Measurements from ENCODE around the gene PROSER3. TPM values are rescaled to one million over a fixed set of nuclear protein-coding genes. Genes with fewer than 3 reads are reported as not detected.
A peak's percentile ranks its signal among the peaks of the same experiment; 100 is the strongest.

The PROSER3 gene
- total and polyA plus RNA-seq, 2 of the 13 experiments (the other 11 are each of a cell fraction or from before 2014, with no cell fraction given) = 5.1 to 5.7 TPM

GRCh38 chr19:35715981-35716800, 41.8 kb upstream of the PROSER3 start (continued):
- TF ChIP-seq THAP11 (CRISPR knock-in tag; IDR thresholded peaks at IDR 0.05) = peak; percentile 9; the same call in 1 of the 2 replicates
- peak; percentile 85 for TF ChIP-seq ERF (CRISPR knock-in tag; IDR thresholded peaks at IDR 0.05)
- TF ChIP-seq ZZZ3 (CRISPR knock-in tag; IDR thresholded peaks at IDR 0.05; ENCODE audit: borderline replicate concordance) = no peak
- TF ChIP-seq, protein P1, sequence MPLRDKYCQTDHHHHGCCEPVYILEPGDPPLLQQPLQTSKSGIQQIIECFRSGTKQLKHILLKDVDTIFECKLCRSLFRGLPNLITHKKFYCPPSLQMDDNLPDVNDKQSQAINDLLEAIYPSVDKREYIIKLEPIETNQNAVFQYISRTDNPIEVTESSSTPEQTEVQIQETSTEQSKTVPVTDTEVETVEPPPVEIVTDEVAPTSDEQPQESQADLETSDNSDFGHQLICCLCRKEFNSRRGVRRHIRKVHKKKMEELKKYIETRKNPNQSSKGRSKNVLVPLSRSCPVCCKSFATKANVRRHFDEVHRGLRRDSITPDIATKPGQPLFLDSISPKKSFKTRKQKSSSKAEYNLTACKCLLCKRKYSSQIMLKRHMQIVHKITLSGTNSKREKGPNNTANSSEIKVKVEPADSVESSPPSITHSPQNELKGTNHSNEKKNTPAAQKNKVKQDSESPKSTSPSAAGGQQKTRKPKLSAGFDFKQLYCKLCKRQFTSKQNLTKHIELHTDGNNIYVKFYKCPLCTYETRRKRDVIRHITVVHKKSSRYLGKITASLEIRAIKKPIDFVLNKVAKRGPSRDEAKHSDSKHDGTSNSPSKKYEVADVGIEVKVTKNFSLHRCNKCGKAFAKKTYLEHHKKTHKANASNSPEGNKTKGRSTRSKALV (CRISPR knock-in tag; IDR thresholded peaks at IDR 0.05) = peak; percentile 74; the same call in 1 of the 2 replicates
- 0 out of 2 replicates have a peak, but pooled peaks have one; percentile 59 for TF ChIP-seq ZNF615 (CRISPR knock-in tag; IDR thresholded peaks at IDR 0.05; ENCODE audit: borderline replicate concordance)
- no peak; the same call in 1 of the 2 replicates for TF ChIP-seq ZNF142 (CRISPR knock-in tag; IDR thresholded peaks at IDR 0.05)
- peak; percentile 11; the same call in 1 of the 2 replicates for TF ChIP-seq NAIF1 (CRISPR knock-in tag; IDR thresholded peaks at IDR 0.05; ENCODE audit: borderline replicate concordance)
- TF ChIP-seq GPN1 (CRISPR knock-in tag; IDR thresholded peaks at IDR 0.05; ENCODE audit: borderline replicate concordance) = peak; percentile 57; the same call in 1 of the 2 replicates
- TF ChIP-seq ZHX2 (IDR thresholded peaks at IDR 0.05; ENCODE audit: low read depth) = no peak
- 0 out of 2 replicates have a peak, but pooled peaks have one; percentile 17 for TF ChIP-seq ZHX2 (CRISPR knock-in tag; IDR thresholded peaks at IDR 0.05; ENCODE audit: borderline replicate concordance)
- peak; percentile 45; the same call in 1 of the 2 replicates for TF ChIP-seq RBFOX2 (IDR thresholded peaks at IDR 0.05; ENCODE audit: low read depth, low read length)
- TF ChIP-seq KLF13 (CRISPR knock-in tag; IDR thresholded peaks at IDR 0.05) = peak; percentile 80; the same call in 1 of the 2 replicates
- TF ChIP-seq POLR2G (IDR thresholded peaks at IDR 0.05; ENCODE audit: low read depth, low read length) = peak; percentile 66
- 0 out of 2 replicates have a peak, but pooled peaks have one; percentile 11 for TF ChIP-seq ZNF564 (CRISPR knock-in tag; IDR thresholded peaks at IDR 0.05)

Data from HepG2 (cell line).